Keratinocyte (primary cell): ENCODE results near the gene CEACAM20. TPM values are rescaled to one million over a fixed set of nuclear protein-coding genes. Genes with fewer than 3 reads are reported as not detected.

ENCODE experiments used
- DNase-seq: peaks from one replicate; pipeline ENCODE4 v3.0.0-alpha.2; 2011; ENCODE audit warnings: low read depth, missing footprints, low spot score
- FAIRE-seq: peaks from 2 replicates; lab custom pipeline; 2011; peaks lifted over from hg19 to GRCh38; lab: Jason Lieb, UNC
- H2AFZ ChIP-seq: 2 replicates; pipeline ENCODE4 v1.6.0; 2012; ENCODE audit warnings: low read length, control low read depth, inconsistent platforms; ENCODE audit not compliant: control insufficient read depth
- H3K27ac ChIP-seq: 2 replicates; pipeline ENCODE4 v1.5.1; 2011; ENCODE audit warnings: low read length; ENCODE audit not compliant: control insufficient read depth, insufficient read depth
- H3K27me3 ChIP-seq: 3 replicates; pipeline ENCODE4 v1.6.0; 2011; ENCODE audit warnings: low read length; ENCODE audit not compliant: control insufficient read depth, insufficient read depth; ENCODE audit errors: extremely low read depth
- H3K36me3 ChIP-seq, 2 experiments: 2 replicates in 1 of 2; 3 replicates in 1 of 2; pipeline ENCODE4 v1.5.1; 2011; ENCODE audit warnings: low read length in 2 of 2, mild to moderate bottlenecking in 1 of 2; ENCODE audit not compliant: control insufficient read depth in 2 of 2, insufficient read depth in 2 of 2; ENCODE audit errors: extremely low read depth in 1 of 2
- H3K4me1 ChIP-seq: 3 replicates; pipeline ENCODE4 v1.5.1; 2011; ENCODE audit warnings: low read length; ENCODE audit not compliant: control insufficient read depth, insufficient read depth; ENCODE audit errors: extremely low read depth
- H3K4me2 ChIP-seq: 3 replicates; pipeline ENCODE4 v1.6.0; 2011; ENCODE audit warnings: low read depth, low read length; ENCODE audit not compliant: control insufficient read depth, insufficient read depth; ENCODE audit errors: extremely low read depth
- H3K4me3 ChIP-seq, 3 experiments: fragments of 200-600 bp in 1 of 3; sonication (generic) in 1 of 3; 2 replicates in 2 of 3; 3 replicates in 1 of 3; pipeline ENCODE4 v1.5.1; 2011 to 2016; ENCODE audit warnings: low read length in 3 of 3, mild to moderate bottlenecking in 3 of 3, control low read depth in 2 of 3, inconsistent platforms in 1 of 3, low read depth in 1 of 3, mixed read lengths in 1 of 3, mixed run types in 1 of 3, moderate library complexity in 1 of 3; ENCODE audit not compliant: control insufficient read depth in 2 of 3, insufficient read depth in 2 of 3; ENCODE audit errors: extremely low read depth in 1 of 3
- H3K79me2 ChIP-seq: 2 replicates; pipeline ENCODE4 v1.6.0; 2012; ENCODE audit warnings: low read length; ENCODE audit not compliant: control insufficient read depth, insufficient read depth
- H3K9ac ChIP-seq: 3 replicates; pipeline ENCODE4 v1.6.0; 2011; ENCODE audit warnings: low read length; ENCODE audit not compliant: control insufficient read depth, insufficient read depth; ENCODE audit errors: extremely low read depth
- H3K9me1 ChIP-seq: 3 replicates; pipeline ENCODE4 v1.6.0; 2011; ENCODE audit warnings: low read length; ENCODE audit not compliant: control insufficient read depth, insufficient read depth; ENCODE audit errors: extremely low read depth
- H3K9me3 ChIP-seq: 2 replicates; pipeline ENCODE4 v1.5.1; 2012; ENCODE audit warnings: low read depth, low read length; ENCODE audit not compliant: control insufficient read depth
- H4K20me1 ChIP-seq: 3 replicates; pipeline ENCODE4 v1.6.0; 2011; ENCODE audit warnings: low read length; ENCODE audit not compliant: control insufficient read depth, insufficient read depth; ENCODE audit errors: extremely low read depth
- EZH2 ChIP-seq: IDR thresholded peaks from one replicate; pipeline ENCODE4 v1.6.1; 2012; ENCODE audit warnings: inconsistent platforms, mild to moderate bottlenecking, low read length, moderate library complexity
- dilution Hi-C: fragments of 300-500 bp; cut with MboI; formaldehyde crosslinking; loops from one replicate; pipeline ENCODE4 v1.7.0; 2020; ENCODE audit warnings: low sequenced_read_pairs; ENCODE audit not compliant: extremely low pct_ligation_motif_present
- polyA plus RNA-seq, 5 experiments: library from polyadenylated mRNA; depleted of rRNA in 3 of 5; stranded (reverse) in 3 of 5; stranded (forward) in 1 of 5; unstranded in 1 of 5; fragments of >200 nt; gene quantifications; 1 replicate in 1 of 5; 2 replicates in 3 of 5; 3 replicates in 1 of 5; pipeline versions ENCODE4 v1.2.1 to v1.2.3, GENCODE V29; 2011 to 2012; ENCODE audit warnings: missing spikeins in 2 of 5, low read depth in 1 of 5, low replicate concordance in 1 of 5
- TF ChIP-seq, protein P1 (sequence below), 3 experiments: IDR thresholded peaks in 1 of 3; conservative IDR thresholded peaks in 1 of 3; optimal IDR thresholded peaks in 1 of 3; 2 replicates in 2 of 3; 3 replicates in 1 of 3; pipeline versions ENCODE3 to v1.5.1; 2011; ENCODE audit warnings: low read length in 3 of 3, mild to moderate bottlenecking in 3 of 3, moderate library complexity in 2 of 3, control low read depth in 1 of 3, inconsistent platforms in 1 of 3; ENCODE audit not compliant: insufficient read depth in 2 of 3; ENCODE audit errors: extremely low read depth in 1 of 3

Gene CEACAM20
- polyA plus RNA-seq, 1 donor (not counting 4 experiments of a cell fraction or from before 2014, with no cell fraction given) = not detected

DNA sequence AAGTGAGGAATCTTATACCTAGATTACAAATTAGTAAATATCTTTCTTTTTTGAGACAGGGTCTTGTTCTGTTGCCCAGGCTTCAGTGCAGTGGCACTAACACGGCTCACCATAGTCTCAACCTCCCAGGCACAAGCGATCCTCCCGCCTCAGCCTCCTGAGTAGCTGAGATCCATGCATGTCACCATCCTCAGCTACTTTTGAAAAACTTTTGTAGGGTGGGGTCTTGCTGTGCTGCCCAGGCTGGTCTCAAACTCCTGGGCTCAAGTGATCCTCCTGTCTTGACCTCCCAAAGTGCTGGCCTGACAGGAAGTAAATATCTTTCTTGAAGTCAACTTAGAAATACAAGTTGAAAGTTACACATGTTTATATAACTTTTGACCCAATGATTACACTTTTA, 20.0 kb upstream of the CEACAM20 start:
- Histone ChIP-seq H3K36me3 (no peaks in the 10 kb centered on the region), H3K9ac (no peak overlapping the region), H3K27me3 (no peaks in the 10 kb centered on the region), H3K9me1 (no peaks in the 10 kb centered on the region), H3K4me2 (no peak overlapping the region), H3K4me1 (peaks cover 28% of the 10 kb centered on the region), H4K20me1 (no peaks in the 10 kb centered on the region), H2AFZ (no peak overlapping the region), H3K79me2 (no peaks in the 10 kb centered on the region), H3K4me3 (no peak overlapping the region), H3K9me3 (no peaks in the 10 kb centered on the region), H3K27ac (no peak overlapping the region)
- dilution Hi-C loops = no loop called here
- DNase-seq = no peak
- no peak for TF ChIP-seq EZH2
- TF ChIP-seq, protein P1, sequence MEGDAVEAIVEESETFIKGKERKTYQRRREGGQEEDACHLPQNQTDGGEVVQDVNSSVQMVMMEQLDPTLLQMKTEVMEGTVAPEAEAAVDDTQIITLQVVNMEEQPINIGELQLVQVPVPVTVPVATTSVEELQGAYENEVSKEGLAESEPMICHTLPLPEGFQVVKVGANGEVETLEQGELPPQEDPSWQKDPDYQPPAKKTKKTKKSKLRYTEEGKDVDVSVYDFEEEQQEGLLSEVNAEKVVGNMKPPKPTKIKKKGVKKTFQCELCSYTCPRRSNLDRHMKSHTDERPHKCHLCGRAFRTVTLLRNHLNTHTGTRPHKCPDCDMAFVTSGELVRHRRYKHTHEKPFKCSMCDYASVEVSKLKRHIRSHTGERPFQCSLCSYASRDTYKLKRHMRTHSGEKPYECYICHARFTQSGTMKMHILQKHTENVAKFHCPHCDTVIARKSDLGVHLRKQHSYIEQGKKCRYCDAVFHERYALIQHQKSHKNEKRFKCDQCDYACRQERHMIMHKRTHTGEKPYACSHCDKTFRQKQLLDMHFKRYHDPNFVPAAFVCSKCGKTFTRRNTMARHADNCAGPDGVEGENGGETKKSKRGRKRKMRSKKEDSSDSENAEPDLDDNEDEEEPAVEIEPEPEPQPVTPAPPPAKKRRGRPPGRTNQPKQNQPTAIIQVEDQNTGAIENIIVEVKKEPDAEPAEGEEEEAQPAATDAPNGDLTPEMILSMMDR (optimal IDR thresholded peaks at IDR 0.05 in 1 of 3, IDR thresholded peaks at IDR 0.05 in 1 of 3, conservative IDR thresholded peaks at IDR 0.05 in 1 of 3; ENCODE audit: extremely low read depth in 1 of 3, insufficient read depth in 2 of 3, low read length in 3 of 3) = no peak
- FAIRE-seq = no peak

GRCh38 chr19:44548736-44549135, 19.3 kb upstream of the CEACAM20 start:
- Histone ChIP-seq H4K20me1 (no peaks in the 10 kb centered on the region), H3K9me3 (no peaks in the 10 kb centered on the region), H3K4me3 (no peak overlapping the region), H2AFZ (no peak overlapping the region), H3K9me1 (no peaks in the 10 kb centered on the region), H3K4me1 (peaks cover 20% of the 10 kb centered on the region), H3K9ac (no peak overlapping the region), H3K79me2 (no peaks in the 10 kb centered on the region), H3K27me3 (no peaks in the 10 kb centered on the region), H3K36me3 (no peaks in the 10 kb centered on the region), H3K27ac (no peak overlapping the region), H3K4me2 (no peak overlapping the region)
- dilution Hi-C loops = no loop called here
- DNase-seq (no peak), FAIRE-seq (peak; percentile 85)
- TF ChIP-seq, protein P1 (optimal IDR thresholded peaks at IDR 0.05 in 1 of 3, IDR thresholded peaks at IDR 0.05 in 1 of 3, conservative IDR thresholded peaks at IDR 0.05 in 1 of 3; ENCODE audit: extremely low read depth in 1 of 3, insufficient read depth in 2 of 3, low read length in 3 of 3) = no peak
- TF ChIP-seq EZH2 = no peak
